ENCODE results near the gene ZNF32. TPM values are rescaled to one million over a fixed set of nuclear protein-coding genes. Genes with fewer than 3 reads are reported as not detected.
A peak's percentile ranks its signal among the peaks of the same experiment; 100 is the strongest.
"Not testable (repeated sequence)": the region's sequence is repeated elsewhere in the genome, so short reads cannot be mapped to it uniquely, and the experiment has no call there.

The ZNF32 gene
- total RNA-seq, 1 experiment from 2014 or later, result 13.0 TPM

DNA sequence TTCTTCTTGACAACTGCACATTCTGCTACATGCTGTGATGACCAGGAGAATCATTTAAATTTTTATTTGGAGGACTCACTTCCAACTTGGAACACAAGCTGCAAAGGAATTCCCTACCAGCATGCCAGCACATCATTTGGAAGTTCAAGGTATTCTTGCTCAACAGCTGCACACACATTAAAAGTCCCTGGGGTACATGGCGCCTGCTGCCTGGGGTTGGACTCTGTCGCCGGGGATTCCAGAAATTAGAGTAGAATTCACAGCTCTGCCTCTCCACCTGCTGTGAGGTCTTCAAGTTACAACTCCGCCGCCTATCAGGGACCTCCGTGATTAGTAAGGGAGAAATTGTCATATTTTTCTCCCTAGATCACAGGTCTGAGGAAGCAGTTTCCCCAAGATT lies 1.1 kb downstream of the ZNF32 start:
- intact Hi-C loops (cut with micrococcal nuclease), result no loop called here
- POLR2A ChIA-PET, result interaction anchor here (0.7 to 1.9 kb wide), 2 partner anchors 10 to 1355 kb away, joined by 3 to 4 read pairs; no protein-coding TSS in a partner anchor
- Mint-ChIP-seq H3K4me3 (ENCODE audit: unreplicated experiment) (peak overlapping the region; percentile 84), H3K27me3 (ENCODE audit: insufficient read depth, unreplicated experiment) (no peaks in the 10 kb centered on the region), H3K36me3 (ENCODE audit: insufficient read depth, unreplicated experiment) (peaks cover 37% of the 10 kb centered on the region), H3K27ac (ENCODE audit: low read depth, unreplicated experiment) (no peak overlapping the region), H3K4me1 (ENCODE audit: insufficient read depth, unreplicated experiment) (no peaks in the 10 kb centered on the region), H3K9me3 (ENCODE audit: unreplicated experiment) (peaks cover 15% of the 10 kb centered on the region)
- no peak for DNase-seq (ENCODE audit: unreplicated experiment)
- CTCF ChIA-PET, result interaction anchor here (0.8 to 0.9 kb wide), 2 partner anchors 16 to 354 kb away, joined by 3 read pairs; no protein-coding TSS in a partner anchor
- TF ChIP-seq, protein P1, sequence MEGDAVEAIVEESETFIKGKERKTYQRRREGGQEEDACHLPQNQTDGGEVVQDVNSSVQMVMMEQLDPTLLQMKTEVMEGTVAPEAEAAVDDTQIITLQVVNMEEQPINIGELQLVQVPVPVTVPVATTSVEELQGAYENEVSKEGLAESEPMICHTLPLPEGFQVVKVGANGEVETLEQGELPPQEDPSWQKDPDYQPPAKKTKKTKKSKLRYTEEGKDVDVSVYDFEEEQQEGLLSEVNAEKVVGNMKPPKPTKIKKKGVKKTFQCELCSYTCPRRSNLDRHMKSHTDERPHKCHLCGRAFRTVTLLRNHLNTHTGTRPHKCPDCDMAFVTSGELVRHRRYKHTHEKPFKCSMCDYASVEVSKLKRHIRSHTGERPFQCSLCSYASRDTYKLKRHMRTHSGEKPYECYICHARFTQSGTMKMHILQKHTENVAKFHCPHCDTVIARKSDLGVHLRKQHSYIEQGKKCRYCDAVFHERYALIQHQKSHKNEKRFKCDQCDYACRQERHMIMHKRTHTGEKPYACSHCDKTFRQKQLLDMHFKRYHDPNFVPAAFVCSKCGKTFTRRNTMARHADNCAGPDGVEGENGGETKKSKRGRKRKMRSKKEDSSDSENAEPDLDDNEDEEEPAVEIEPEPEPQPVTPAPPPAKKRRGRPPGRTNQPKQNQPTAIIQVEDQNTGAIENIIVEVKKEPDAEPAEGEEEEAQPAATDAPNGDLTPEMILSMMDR (IDR thresholded peaks at IDR 0.05; ENCODE audit: unreplicated experiment), result no peak
- BruUV-seq (replicated peaks), result TSS peak; percentile 34

DNA sequence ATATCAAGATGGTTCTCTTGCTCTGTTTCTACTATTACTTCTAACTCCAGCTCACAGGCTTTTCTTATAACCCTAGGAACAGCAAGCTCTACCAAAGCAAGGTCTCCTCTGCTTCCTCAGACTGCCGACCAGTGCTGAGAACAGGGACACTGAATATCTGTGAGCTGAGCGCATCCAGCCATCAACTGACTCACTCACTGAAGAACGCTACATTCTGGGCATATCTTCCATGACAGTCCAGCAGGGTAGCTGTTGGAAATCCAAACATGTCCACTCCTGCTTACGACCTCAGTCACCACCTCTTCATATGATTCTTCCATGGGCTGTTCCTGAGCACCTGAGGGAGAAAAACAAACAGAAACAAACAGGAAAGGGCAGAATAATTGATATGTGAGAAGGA lies 2.8 kb downstream of the ZNF32 start:
- Mint-ChIP-seq H3K27me3 (ENCODE audit: insufficient read depth, unreplicated experiment) (no peaks in the 10 kb centered on the region), H3K36me3 (ENCODE audit: insufficient read depth, unreplicated experiment) (peaks cover 37% of the 10 kb centered on the region), H3K4me1 (ENCODE audit: insufficient read depth, unreplicated experiment) (no peaks in the 10 kb centered on the region), H3K4me3 (ENCODE audit: unreplicated experiment) (no peak overlapping the region), H3K9me3 (ENCODE audit: unreplicated experiment) (peaks cover 15% of the 10 kb centered on the region), H3K27ac (ENCODE audit: low read depth, unreplicated experiment) (no peak overlapping the region)
- POLR2A ChIA-PET, result no interaction called here
- no TSS peak for BruUV-seq (replicated peaks)
- CTCF ChIA-PET, result interaction anchor here (0.6 to 0.7 kb wide), 2 partner anchors 25 to 358 kb away, joined by 3 read pairs; no protein-coding TSS in a partner anchor
- TF ChIP-seq, protein P1 (IDR thresholded peaks at IDR 0.05; ENCODE audit: unreplicated experiment), result no peak
- no peak for DNase-seq (ENCODE audit: unreplicated experiment)
- intact Hi-C loops (cut with micrococcal nuclease), result no loop called here

DNA sequence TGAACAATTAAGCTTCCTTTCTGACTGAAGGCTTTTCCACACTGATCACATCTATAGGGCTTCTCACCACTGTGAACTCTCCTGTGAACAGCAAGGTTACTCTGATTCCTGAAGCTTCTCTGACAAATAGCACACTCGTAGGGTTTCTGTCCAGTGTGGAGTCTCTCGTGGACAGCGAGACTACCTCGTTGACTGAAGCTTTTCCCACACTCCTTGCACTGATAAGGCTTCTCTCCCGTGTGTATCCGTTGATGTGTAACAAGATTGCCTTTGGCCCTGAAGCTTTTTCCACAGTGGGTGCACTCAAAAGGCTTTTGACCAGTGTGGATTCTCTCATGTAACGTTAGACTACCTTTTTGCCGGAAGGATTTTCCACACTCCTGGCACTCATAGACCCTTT lies 4.4 kb downstream of the ZNF32 start:
- ChIA-PET POLR2A (interaction anchor here (0.6 kb wide), 1 partner anchor 8 kb away, joined by 3 read pairs; no protein-coding TSS in a partner anchor), CTCF (interaction anchor here (0.6 kb wide), 1 partner anchor 1289 kb away, joined by 3 read pairs; no protein-coding TSS in a partner anchor)
- H3K27me3 Mint-ChIP-seq (ENCODE audit: insufficient read depth, unreplicated experiment), result no peaks in the 10 kb centered on the region
- peaks cover 37% of the 10 kb centered on the region for H3K36me3 Mint-ChIP-seq (ENCODE audit: insufficient read depth, unreplicated experiment)
- no peak overlapping the region for H3K27ac Mint-ChIP-seq (ENCODE audit: low read depth, unreplicated experiment)
- no peaks in the 10 kb centered on the region for H3K4me1 Mint-ChIP-seq (ENCODE audit: insufficient read depth, unreplicated experiment)
- peaks cover 15% of the 10 kb centered on the region for H3K9me3 Mint-ChIP-seq (ENCODE audit: unreplicated experiment)
- intact Hi-C loops (cut with micrococcal nuclease), result no loop called here
- no peak for DNase-seq (ENCODE audit: unreplicated experiment)
- H3K4me3 Mint-ChIP-seq (ENCODE audit: unreplicated experiment), result no peak overlapping the region
- TF ChIP-seq, protein P1 (IDR thresholded peaks at IDR 0.05; ENCODE audit: unreplicated experiment), result no peak
- BruUV-seq (replicated peaks), result no TSS peak

DNA sequence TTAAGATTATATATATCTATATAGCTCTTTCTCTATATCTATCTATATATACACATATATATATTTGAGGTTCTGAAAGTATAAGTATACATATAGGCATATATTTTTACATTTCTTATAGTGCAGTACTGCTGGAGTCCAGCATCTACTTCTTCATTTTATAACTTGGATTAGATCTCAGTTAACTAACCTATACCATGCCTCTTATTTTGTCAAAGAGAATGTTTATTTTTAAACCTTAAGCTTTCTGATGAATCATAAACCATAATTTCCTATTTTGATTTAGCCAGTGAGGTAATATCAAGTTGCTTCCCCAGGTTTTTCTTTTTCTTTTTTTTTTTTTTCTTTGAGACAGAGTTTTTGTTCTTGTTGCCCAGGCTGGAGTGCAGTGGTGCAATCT lies 8.1 kb downstream of the ZNF32 start:
- H3K27me3 Mint-ChIP-seq (ENCODE audit: insufficient read depth, unreplicated experiment), result no peaks in the 10 kb centered on the region
- no peak overlapping the region for H3K27ac Mint-ChIP-seq (ENCODE audit: low read depth, unreplicated experiment)
- no TSS peak for BruUV-seq (replicated peaks)
- ChIA-PET CTCF (no interaction called here), POLR2A (no interaction called here)
- no peak overlapping the region for H3K4me3 Mint-ChIP-seq (ENCODE audit: unreplicated experiment)
- TF ChIP-seq, protein P1 (IDR thresholded peaks at IDR 0.05; ENCODE audit: unreplicated experiment), result no peak
- intact Hi-C loops (cut with micrococcal nuclease), result no loop called here
- no peaks in the 10 kb centered on the region for H3K4me1 Mint-ChIP-seq (ENCODE audit: insufficient read depth, unreplicated experiment)
- no peak for DNase-seq (ENCODE audit: unreplicated experiment)
- peaks cover 26% of the 10 kb centered on the region for H3K36me3 Mint-ChIP-seq (ENCODE audit: insufficient read depth, unreplicated experiment)
- peaks cover 6% of the 10 kb centered on the region for H3K9me3 Mint-ChIP-seq (ENCODE audit: unreplicated experiment)

DNA sequence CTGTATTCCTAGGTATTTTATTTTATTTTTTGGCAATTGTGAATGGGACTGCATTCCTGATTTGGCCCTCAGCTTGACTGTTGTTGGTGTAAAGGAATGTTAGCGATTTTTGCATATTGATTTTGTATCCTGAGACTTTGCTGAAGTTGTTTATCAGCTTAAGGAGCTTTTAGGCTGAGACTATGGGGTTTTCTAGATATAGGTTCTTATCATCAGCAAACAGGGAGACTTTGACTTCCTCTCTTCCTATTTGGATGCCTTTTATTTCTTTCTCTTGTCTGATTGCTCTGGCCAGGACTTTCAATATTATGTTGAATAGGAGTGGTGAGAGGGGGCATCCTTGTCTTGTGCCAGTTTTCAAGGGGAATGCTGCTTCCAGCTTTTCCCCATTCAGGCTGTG lies 12.9 kb downstream of the ZNF32 start:
- BruUV-seq (replicated peaks); H3K36me3 Mint-ChIP-seq (ENCODE audit: insufficient read depth, unreplicated experiment); H3K27me3 Mint-ChIP-seq (ENCODE audit: insufficient read depth, unreplicated experiment); H3K4me3 Mint-ChIP-seq (ENCODE audit: unreplicated experiment); H3K27ac Mint-ChIP-seq (ENCODE audit: low read depth, unreplicated experiment); CTCF ChIA-PET; intact Hi-C loops (cut with micrococcal nuclease); H3K9me3 Mint-ChIP-seq (ENCODE audit: unreplicated experiment); H3K4me1 Mint-ChIP-seq (ENCODE audit: insufficient read depth, unreplicated experiment); DNase-seq (ENCODE audit: unreplicated experiment): not testable (repeated sequence)
- POLR2A ChIA-PET, result interaction anchor here (0.6 kb wide), 1 partner anchor 8 kb away, joined by 3 read pairs; no protein-coding TSS in a partner anchor

Data from MCF 10A (cell line).